Endodermal cell (in vitro differentiated cells): ENCODE data around the gene ILF3. TPM values are rescaled to one million over a fixed set of nuclear protein-coding genes. Genes with fewer than 3 reads are reported as not detected.
A peak's percentile ranks its signal among the peaks of the same experiment; 100 is the strongest.

Experiments
- DNase-seq: peaks from one replicate; pipeline ENCODE4 v3.0.0-alpha.2; 2017
- H3K27ac ChIP-seq: 2 replicates; pipeline ENCODE4 v1.5.1; 2013; ENCODE audit warnings: mild to moderate bottlenecking, low read depth, low read length, moderate library complexity
- H3K27me3 ChIP-seq: 2 replicates; pipeline ENCODE4 v1.6.1; 2013; ENCODE audit warnings: mild to moderate bottlenecking, low read length, moderate library complexity; ENCODE audit not compliant: insufficient read depth, control insufficient read depth, poor library complexity, severe bottlenecking
- H3K36me3 ChIP-seq: 2 replicates; pipeline ENCODE4 v1.7.0; 2013; ENCODE audit warnings: mild to moderate bottlenecking, low read length, moderate library complexity; ENCODE audit not compliant: control insufficient read depth, insufficient read depth
- H3K4me1 ChIP-seq: one replicate; pipeline ENCODE4 v1.7.0; 2013; ENCODE audit warnings: low read length; ENCODE audit not compliant: control insufficient read depth, insufficient read depth
- H3K4me3 ChIP-seq: 2 replicates; pipeline ENCODE4 v1.5.1; 2013; ENCODE audit warnings: mild to moderate bottlenecking, low read length, moderate library complexity
- H3K9ac ChIP-seq: 2 replicates; pipeline ENCODE4 v1.6.1; 2013; ENCODE audit warnings: mild to moderate bottlenecking, low read length, moderate library complexity; ENCODE audit not compliant: poor library complexity, severe bottlenecking; ENCODE audit errors: extremely low read depth
- H3K9me3 ChIP-seq: 2 replicates; pipeline ENCODE4 v1.6.1; 2013; ENCODE audit warnings: mild to moderate bottlenecking, low read length, moderate library complexity; ENCODE audit not compliant: control insufficient read depth
- H3K27ac Mint-ChIP-seq: 2 replicates; pipeline ENCODE4 v1.8.0; 2020; ENCODE audit warnings: mixed read lengths
- H3K27me3 Mint-ChIP-seq: 2 replicates; pipeline ENCODE4 v1.8.0; 2021; ENCODE audit warnings: mild to moderate bottlenecking, mixed read lengths; ENCODE audit not compliant: insufficient read depth
- H3K36me3 Mint-ChIP-seq: 2 replicates; pipeline ENCODE4 v1.8.0; 2020; ENCODE audit warnings: low read depth, mixed read lengths
- H3K4me1 Mint-ChIP-seq: 2 replicates; pipeline ENCODE4 v1.8.0; 2020; ENCODE audit warnings: mixed read lengths
- H3K4me3 Mint-ChIP-seq: 2 replicates; pipeline ENCODE4 v1.8.0; 2020; ENCODE audit warnings: mild to moderate bottlenecking, moderate library complexity, mixed read lengths
- H3K9me3 Mint-ChIP-seq: 2 replicates; pipeline ENCODE4 v1.8.0; 2020; ENCODE audit warnings: mild to moderate bottlenecking, mixed read lengths
- WGBS, 2 experiments: methylation state at CpG; one replicate each; pipeline versions ENCODE4 v1.1.5 to v1.1.7; 2013; ENCODE audit warnings: missing lambda C conversion rate in 2 of 2, mixed read lengths in 1 of 2; ENCODE audit not compliant: insufficient coverage in 1 of 2, insufficient read length in 1 of 2; 5-methylcytosine and 5-hydroxymethylcytosine counted together
- total RNA-seq, 2 donors: library from RNA; stranded (reverse); fragmentation: NEBNext Ultra II Directional in 1 of 2; extraction: Animal tissue kit (Norgen Biotek cat#: 25700) in 1 of 2; gene quantifications; 2 replicates in 1 of 2; 3 replicates in 1 of 2; pipeline ENCODE4 v1.2.1, GENCODE V29; 2021
- TF ChIP-seq, protein P1 (sequence below): fragments of 200-600 bp; sonication (generic); conservative IDR thresholded peaks from 2 replicates; pipeline ENCODE4 v1.5.0; 2021; ENCODE audit warnings: antibody characterized with exemption, mild to moderate bottlenecking

ILF3 gene
- total RNA-seq, 2 donors from 2014 or later, result 625 to 629 TPM

DNA sequence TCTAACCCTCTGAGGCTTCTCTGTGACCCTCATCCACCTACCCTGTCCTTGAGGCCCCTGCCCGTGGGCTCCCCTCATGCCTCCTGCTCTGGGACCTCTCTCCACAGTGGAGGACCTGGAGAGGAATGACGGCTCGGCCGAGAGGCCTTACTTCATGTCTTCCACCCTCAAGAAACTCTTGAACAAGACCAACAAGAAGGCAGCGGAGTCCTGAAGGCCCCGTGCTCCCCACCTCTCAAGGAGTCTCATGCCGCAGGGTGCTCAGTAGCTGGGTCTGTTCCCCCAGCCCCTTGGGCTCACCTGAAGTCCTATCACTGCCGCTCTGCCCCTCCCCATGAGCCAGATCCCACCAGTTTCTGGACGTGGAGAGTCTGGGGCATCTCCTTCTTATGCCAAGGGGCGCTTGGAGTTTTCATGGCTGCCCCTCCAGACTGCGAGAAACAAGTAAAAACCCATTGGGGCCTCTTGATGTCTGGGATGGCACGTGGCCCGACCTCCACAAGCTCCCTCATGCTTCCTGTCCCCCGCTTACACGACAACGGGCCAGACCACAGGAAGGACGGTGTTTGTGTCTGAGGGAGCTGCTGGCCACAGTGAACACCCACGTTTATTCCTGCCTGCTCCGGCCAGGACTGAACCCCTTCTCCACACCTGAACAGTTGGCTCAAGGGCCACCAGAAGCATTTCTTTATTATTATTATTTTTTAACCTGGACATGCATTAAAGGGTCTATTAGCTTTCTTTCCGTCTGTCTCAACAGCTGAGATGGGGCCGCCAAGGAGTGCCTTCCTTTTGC is 10.8 kb upstream of the ILF3 start:
- Histone ChIP-seq H3K4me1 (peaks cover 8% of the 10 kb centered on the region), H3K27me3 (no peaks in the 10 kb centered on the region), H3K4me3 (no peak overlapping the region), H3K9me3 (no peaks in the 10 kb centered on the region), H3K27ac (peak overlapping the region; percentile 45), H3K36me3 (peaks cover 26% of the 10 kb centered on the region), H3K9ac (no peak overlapping the region)
- Mint-ChIP-seq H3K36me3 (peaks cover 34% of the 10 kb centered on the region), H3K9me3 (no peaks in the 10 kb centered on the region), H3K27ac (peak overlapping the region; percentile 81), H3K4me1 (peaks cover 26% of the 10 kb centered on the region), H3K4me3 (no peak overlapping the region), H3K27me3 (no peaks in the 10 kb centered on the region)
- no peak for DNase-seq
- WGBS, 2 experiments, result 83 to 89% methylated on average over 7 to 21 of the region's 21 CpGs
- TF ChIP-seq, protein P1, sequence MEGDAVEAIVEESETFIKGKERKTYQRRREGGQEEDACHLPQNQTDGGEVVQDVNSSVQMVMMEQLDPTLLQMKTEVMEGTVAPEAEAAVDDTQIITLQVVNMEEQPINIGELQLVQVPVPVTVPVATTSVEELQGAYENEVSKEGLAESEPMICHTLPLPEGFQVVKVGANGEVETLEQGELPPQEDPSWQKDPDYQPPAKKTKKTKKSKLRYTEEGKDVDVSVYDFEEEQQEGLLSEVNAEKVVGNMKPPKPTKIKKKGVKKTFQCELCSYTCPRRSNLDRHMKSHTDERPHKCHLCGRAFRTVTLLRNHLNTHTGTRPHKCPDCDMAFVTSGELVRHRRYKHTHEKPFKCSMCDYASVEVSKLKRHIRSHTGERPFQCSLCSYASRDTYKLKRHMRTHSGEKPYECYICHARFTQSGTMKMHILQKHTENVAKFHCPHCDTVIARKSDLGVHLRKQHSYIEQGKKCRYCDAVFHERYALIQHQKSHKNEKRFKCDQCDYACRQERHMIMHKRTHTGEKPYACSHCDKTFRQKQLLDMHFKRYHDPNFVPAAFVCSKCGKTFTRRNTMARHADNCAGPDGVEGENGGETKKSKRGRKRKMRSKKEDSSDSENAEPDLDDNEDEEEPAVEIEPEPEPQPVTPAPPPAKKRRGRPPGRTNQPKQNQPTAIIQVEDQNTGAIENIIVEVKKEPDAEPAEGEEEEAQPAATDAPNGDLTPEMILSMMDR, result no peak

DNA sequence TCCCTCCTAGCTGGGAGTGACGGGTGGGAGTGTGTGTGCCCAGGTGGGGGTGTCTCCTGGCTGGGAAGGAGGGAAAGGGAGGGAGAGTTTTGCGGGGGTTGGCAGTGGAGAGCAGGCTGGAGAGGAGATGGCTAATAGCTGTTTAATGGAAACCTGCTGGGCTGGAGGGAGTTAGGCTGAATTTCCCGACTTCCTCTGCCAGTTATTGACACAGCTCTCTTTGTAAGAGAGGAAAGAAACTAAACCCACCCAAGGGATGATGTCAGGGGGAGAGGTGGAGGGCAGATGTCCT is 10.2 kb upstream of the ILF3 start:
- H3K27ac Mint-ChIP-seq, result peak overlapping the region; percentile 74
- H3K9me3 Mint-ChIP-seq, result no peaks in the 10 kb centered on the region
- no peaks in the 10 kb centered on the region for H3K9me3 ChIP-seq

DNA sequence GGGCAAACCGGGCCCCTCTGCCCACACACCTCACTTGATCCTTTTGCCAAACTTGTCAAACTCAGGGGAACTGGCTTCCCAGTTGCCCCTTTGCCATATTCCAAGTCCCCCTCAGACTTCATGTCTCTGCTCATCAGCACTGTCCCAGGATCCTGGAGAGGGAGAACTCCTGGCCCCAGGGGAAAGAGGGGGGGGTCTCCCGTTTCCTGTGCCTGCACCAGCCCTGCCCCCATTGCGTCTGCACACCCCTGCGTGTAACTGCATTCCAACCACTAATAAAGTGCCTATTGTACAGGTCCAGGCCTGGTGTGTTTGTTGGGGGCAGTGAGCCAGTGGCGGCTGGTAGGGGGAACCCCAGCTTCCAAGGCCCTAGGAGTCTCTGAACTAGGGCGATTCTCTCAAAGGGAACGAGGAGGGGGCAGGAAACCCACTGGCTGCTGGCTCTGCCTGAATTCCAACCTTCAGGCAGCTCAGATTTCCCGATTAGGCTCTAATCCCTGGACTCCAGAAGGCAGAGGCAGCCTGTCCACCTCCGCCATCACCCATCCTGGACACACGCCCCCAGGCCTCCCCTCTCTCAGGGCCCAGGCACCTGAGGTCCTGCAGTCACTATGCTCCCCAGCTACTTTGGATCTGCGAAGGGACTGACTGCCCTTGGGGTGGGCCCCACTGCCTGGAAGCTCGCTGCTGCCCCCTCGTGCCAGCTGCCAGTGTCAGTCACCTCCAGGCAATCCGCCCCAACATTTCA is 9.7 kb upstream of the ILF3 start:
- H3K27ac Mint-ChIP-seq, result peak overlapping the region; percentile 74
- Histone ChIP-seq H3K36me3 (peaks cover 20% of the 10 kb centered on the region), H3K27me3 (no peaks in the 10 kb centered on the region), H3K27ac (peak overlapping the region; percentile 45), H3K9ac (no peak overlapping the region), H3K9me3 (no peaks in the 10 kb centered on the region), H3K4me3 (no peak overlapping the region), H3K4me1 (peaks cover 8% of the 10 kb centered on the region)
- WGBS, 2 experiments, result 11 to 36% methylated on average over 7 to 14 of the region's 14 CpGs
- H3K36me3 Mint-ChIP-seq, result peaks cover 29% of the 10 kb centered on the region
- H3K4me3 Mint-ChIP-seq, result no peak overlapping the region
- TF ChIP-seq, protein P1, result peak; percentile 93
- H3K27me3 Mint-ChIP-seq, result no peaks in the 10 kb centered on the region
- DNase-seq, result peak; percentile 95
- H3K4me1 Mint-ChIP-seq, result peaks cover 26% of the 10 kb centered on the region
- H3K9me3 Mint-ChIP-seq, result no peaks in the 10 kb centered on the region

More for the DNA sequence above, 10.2 kb upstream of the ILF3 start:
- peaks cover 34% of the 10 kb centered on the region for H3K36me3 Mint-ChIP-seq
- H3K27ac ChIP-seq, result peak overlapping the region; percentile 45
- H3K4me3 ChIP-seq, result no peak overlapping the region
- H3K27me3 ChIP-seq, result no peaks in the 10 kb centered on the region
- peaks cover 25% of the 10 kb centered on the region for H3K36me3 ChIP-seq
- TF ChIP-seq, protein P1, result no peak
- no peak overlapping the region for H3K4me3 Mint-ChIP-seq
- no peak overlapping the region for H3K9ac ChIP-seq
- 69% methylated on average over 3 of the region's 3 CpGs; no CpG with 5 or more reads in 1 of the 2 experiments for WGBS, 2 experiments
- H3K27me3 Mint-ChIP-seq, result no peaks in the 10 kb centered on the region
- DNase-seq, result peak; percentile 58
- H3K4me1 ChIP-seq, result peaks cover 8% of the 10 kb centered on the region
- H3K4me1 Mint-ChIP-seq, result peaks cover 26% of the 10 kb centered on the region
